ENCODE data around the gene TRAPPC3L.

TRAPPC3L gene

GRCh38 chr6:116447496-116448011 is 97.9 kb downstream of the TRAPPC3L start (continued):
- TF ChIP-seq ARNTL (CRISPR knock-in tag; IDR thresholded peaks at IDR 0.05; ENCODE audit: borderline replicate concordance, low read depth) (no peak), ZNF565 (CRISPR knock-in tag; conservative IDR thresholded peaks at IDR 0.05; ENCODE audit: low read depth) (no peak), CSRNP3 (CRISPR knock-in tag; IDR thresholded peaks at IDR 0.05) (no peak), TOX (CRISPR knock-in tag; IDR thresholded peaks at IDR 0.05; ENCODE audit: borderline replicate concordance) (no peak)

GRCh38 chr6:116447052-116447451 is 98.4 kb downstream of the TRAPPC3L start:
- no peak for ATAC-seq
- TF ChIP-seq CSRNP3 (CRISPR knock-in tag; IDR thresholded peaks at IDR 0.05), result no peak
- no peak for TF ChIP-seq POU6F1 (CRISPR knock-in tag; IDR thresholded peaks at IDR 0.05; ENCODE audit: borderline replicate concordance, low read depth)
- no peak for TF ChIP-seq TCF4 (CRISPR knock-in tag; IDR thresholded peaks at IDR 0.05; ENCODE audit: borderline replicate concordance)
- TF ChIP-seq ISL1 (CRISPR knock-in tag; IDR thresholded peaks at IDR 0.05), result no peak
- TF ChIP-seq BACH2 (CRISPR knock-in tag; IDR thresholded peaks at IDR 0.05; ENCODE audit: borderline replicate concordance), result no peak
- TF ChIP-seq TOX (CRISPR knock-in tag; IDR thresholded peaks at IDR 0.05; ENCODE audit: borderline replicate concordance), result no peak
- TF ChIP-seq ZFP30 (CRISPR knock-in tag; IDR thresholded peaks at IDR 0.05), result no peak
- no peak for TF ChIP-seq PATZ1 (CRISPR knock-in tag; IDR thresholded peaks at IDR 0.05; ENCODE audit: borderline replicate concordance)
- no peak for TF ChIP-seq ZC3H10 (CRISPR knock-in tag; IDR thresholded peaks at IDR 0.05)
- no peak for TF ChIP-seq ARNTL (CRISPR knock-in tag; IDR thresholded peaks at IDR 0.05; ENCODE audit: borderline replicate concordance, low read depth)
- TF ChIP-seq PPARA (CRISPR knock-in tag; IDR thresholded peaks at IDR 0.05; ENCODE audit: borderline replicate concordance), result no peak
- no peak for TF ChIP-seq ESRRG (CRISPR knock-in tag; IDR thresholded peaks at IDR 0.05)
- no peak for TF ChIP-seq ZNF8 (CRISPR knock-in tag; IDR thresholded peaks at IDR 0.05)
- TF ChIP-seq RARB (CRISPR knock-in tag; IDR thresholded peaks at IDR 0.05), result no peak
- no peak for TF ChIP-seq CREB5 (CRISPR knock-in tag; IDR thresholded peaks at IDR 0.05; ENCODE audit: low read depth)
- no peak for TF ChIP-seq CSDC2 (CRISPR knock-in tag; IDR thresholded peaks at IDR 0.05)
- no peak for TF ChIP-seq OSR1 (CRISPR knock-in tag; IDR thresholded peaks at IDR 0.05)

- no peak for ATAC-seq
- no peak for TF ChIP-seq TOX (CRISPR knock-in tag; IDR thresholded peaks at IDR 0.05; ENCODE audit: borderline replicate concordance)
- no peak for TF ChIP-seq ARNTL (CRISPR knock-in tag; IDR thresholded peaks at IDR 0.05; ENCODE audit: borderline replicate concordance, low read depth)
- no peak for TF ChIP-seq CSDC2 (CRISPR knock-in tag; IDR thresholded peaks at IDR 0.05)
- no peak for TF ChIP-seq CREB5 (CRISPR knock-in tag; IDR thresholded peaks at IDR 0.05; ENCODE audit: low read depth)
- TF ChIP-seq ISL1 (CRISPR knock-in tag; IDR thresholded peaks at IDR 0.05), result no peak
Measured at GRCh38 chr6:116446399-116446798, 99.1 kb downstream of the TRAPPC3L start.

GRCh38 chr6:116445102-116445501 is 100.4 kb downstream of the TRAPPC3L start:
- TF ChIP-seq ESRRG (CRISPR knock-in tag; IDR thresholded peaks at IDR 0.05) (no peak), TOX (CRISPR knock-in tag; IDR thresholded peaks at IDR 0.05; ENCODE audit: borderline replicate concordance) (no peak)
- no peak for ATAC-seq
